GM21390 (cell line): ENCODE data around the gene PMEPA1.

Experiments used
- ATAC-seq: cut with Tn5 transposase; IDR thresholded peaks from one replicate; pipeline ENCODE4 v1.9.1; 2021; ENCODE audit not compliant: unreplicated experiment

The PMEPA1 gene

GRCh38 chr20:57663241-57663640, 46.6 kb downstream of the PMEPA1 start:
- no peak for ATAC-seq

DNA sequence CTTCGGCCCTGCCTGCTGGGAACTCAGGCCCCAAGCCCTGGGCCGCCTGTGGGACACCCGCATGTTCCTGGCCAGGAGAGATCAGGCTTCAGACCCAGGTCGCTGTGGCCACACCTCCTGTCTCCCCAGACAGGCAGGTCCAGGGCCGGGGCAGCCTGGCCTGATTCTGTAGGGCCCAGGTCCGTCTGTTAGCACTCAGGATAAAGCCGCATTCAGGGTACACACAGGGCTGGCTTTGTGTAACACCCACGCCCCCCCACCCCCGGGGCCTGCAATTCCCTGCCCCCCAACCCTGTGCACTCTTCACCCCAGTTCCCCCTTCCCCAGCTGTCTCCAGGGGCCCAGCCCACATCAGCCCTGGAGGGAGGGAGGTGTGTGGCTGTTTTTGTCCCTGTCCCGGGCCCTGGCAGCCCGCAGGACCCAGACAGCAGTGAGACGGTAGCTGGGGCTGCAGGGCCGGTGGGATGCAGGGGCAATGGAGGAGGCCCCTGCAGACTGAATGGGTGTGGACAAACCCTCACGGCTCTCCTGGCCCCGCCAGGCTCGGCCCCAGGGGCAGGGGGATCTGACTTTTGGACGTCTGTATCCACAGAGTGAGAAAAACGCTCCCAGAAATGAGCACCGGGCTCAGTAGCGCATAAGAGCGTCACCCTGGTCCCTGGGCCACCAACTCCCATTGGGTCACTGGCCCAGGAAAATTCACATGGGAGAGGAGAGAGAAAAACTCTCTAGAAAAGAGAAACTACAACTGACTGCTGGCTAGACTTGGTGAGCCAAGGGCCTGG, 47.2 kb downstream of the PMEPA1 start:
- no peak for ATAC-seq

DNA sequence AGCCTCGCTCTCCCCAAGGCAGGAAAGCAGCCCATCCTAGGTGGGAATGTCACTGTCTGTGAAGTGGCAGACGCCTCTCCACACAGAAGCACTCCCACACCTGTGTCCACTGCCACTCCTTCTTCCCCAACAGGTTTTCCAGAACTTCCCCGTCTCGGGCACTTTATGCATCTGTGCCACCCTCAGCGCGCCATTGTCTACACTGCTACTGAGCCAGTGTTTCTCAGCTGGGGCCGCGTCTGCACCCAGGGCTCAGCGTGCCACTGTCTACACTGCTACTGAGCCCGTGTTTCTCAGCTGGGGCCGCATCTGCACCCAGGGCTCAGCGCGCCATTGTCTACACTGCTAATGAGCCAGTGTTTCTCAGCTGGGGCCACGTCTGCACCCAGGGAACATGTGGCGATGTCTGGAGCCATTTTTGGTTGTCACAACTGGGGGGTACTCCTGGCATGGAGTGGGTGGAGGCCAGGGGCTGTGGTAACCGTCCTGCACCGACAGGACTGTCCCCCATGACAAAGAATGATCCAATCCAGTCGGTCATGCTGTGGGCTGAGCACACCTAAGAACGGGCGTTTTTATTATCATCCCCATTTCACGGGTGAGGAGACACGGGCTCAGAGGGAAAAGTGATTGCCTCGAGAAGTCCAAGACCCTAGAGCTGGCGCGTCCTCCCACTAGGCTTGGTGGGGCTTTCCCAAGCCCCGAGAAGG, 47.9 kb downstream of the PMEPA1 start:
- no peak for ATAC-seq

GRCh38 chr20:57660922-57661745, 48.7 kb downstream of the PMEPA1 start:
- no peak for ATAC-seq

DNA sequence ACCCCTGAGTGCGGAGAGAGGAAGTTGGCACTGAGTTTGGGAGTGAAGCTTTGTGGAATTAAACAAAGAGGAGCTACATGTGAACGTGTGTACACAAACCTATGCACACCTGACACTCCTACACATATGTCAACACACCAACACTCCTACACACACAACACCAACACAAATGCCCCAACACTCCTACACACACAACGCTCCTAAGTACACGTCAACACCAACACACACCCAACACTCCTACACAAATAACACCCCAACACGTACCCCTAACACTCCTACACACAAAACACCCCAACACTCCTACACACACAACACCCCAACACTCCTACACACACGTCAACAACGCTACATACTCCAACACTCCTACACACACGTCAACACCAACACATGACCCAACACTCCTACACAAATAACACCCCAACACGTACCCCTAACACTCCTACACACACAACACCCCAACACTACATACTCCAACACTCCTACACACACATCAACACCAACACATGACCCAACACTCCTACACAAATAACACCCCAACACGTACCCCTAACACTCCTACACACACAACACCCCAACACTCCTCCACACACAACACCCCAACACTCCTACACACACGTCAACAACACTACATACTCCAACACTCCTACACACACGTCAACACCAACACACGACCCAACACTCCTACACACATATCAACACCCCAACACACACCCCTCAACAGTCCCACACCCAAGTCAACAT, 49.5 kb downstream of the PMEPA1 start:
- no peak for ATAC-seq

DNA sequence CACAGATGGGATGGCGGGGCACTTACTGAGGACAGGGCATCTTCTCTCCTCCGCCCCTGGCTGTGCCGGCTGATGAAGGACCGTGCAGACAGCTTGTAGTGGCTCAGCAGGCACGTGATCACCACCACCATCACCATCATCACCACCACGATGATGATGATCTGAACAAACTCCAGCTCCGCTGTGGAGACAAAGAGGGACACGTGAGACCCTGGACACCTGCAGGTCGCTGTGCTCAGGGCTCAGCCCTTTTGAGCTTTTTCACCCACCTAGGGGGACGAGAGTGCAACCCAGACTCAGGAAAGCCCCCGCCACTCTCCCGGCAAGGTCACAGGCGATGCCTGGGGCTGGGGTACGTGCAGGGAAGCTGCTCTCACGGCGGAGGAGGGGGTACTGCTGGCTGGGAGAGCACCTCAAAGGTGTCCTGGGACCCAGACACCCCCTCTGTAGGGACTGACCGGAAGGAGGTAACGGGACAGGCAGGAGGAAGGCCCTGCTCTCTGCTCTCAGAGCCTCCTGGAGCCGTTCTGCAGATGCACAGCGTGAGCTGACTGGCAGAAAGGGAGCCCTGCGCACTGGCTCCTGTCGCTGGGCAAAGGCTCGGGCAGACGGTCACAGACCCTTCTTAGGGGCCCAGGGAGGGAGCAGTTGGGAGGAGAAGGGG, 50.2 kb downstream of the PMEPA1 start:
- no peak for ATAC-seq

DNA sequence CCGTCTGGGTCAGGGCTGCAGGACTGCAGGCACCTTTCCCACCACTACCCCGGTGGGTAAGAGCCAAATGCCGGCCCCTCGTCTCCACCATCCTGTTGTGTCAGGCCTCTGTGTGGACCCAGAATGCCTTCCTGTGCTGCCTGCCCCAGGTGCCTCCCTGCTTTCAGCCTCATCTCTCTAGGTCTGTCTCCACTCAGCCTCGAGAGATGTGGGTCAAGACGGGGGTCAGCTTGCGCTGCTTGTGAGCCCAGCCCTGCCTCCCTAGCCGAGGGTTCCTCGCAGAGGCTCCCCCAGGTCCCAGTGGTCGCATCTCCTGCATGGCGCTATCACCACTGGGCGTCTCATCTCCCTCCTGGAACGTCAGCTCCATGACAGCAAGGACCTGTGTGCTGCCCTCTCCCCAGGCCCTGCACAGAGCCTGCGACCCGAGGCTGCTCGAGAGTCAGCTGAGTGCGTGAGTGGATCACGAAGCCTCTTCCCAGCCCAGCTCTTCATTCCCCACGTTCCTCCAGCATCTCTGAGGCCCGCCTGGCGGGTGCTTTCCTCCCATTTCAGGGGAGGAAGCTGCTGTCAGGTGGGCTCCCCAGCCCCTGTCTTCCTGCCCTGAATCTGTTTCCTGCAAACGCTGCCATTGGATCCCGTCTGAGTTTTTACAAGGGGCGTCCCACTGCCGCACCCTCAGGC, 50.8 kb downstream of the PMEPA1 start:
- ATAC-seq: no peak

GRCh38 chr20:57658447-57658832, 51.4 kb downstream of the PMEPA1 start:
- no peak for ATAC-seq

GRCh38 chr20:57657535-57658446, 52.0 kb downstream of the PMEPA1 start:
- no peak for ATAC-seq

DNA sequence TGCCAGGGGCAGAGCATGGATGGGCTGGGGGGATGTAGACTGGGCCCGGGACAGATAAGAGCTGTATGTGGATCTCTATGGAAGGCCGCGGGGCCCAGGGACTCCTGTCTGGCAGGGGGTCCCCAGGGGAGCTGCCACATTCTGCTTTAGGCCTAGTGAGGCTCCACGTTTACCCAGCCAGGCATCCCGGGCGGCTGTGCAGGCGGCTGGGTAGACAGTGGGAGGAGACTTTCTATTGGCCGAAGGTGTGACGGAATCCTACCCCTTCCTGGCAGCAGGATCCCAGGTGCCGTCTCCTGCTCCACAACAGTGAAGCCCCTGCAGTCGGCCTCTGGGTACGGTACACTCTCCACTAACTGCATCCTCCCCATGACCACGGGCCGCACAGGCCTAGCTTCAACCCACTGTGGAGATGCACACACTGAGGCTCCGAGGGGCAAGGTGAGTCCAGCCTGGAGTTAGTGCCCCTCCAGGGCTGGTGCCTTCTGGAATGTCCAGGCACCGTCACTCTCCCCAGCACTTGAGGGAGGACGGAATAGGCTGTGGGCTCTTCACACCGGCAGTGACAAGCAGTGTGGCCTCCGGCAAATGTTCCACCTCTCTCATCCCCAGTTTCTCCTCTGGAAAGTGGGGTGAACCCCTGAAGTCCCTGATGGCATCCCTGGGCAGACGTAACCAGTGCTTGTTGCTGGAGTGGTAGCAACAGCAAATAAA, 52.8 kb downstream of the PMEPA1 start:
- no peak for ATAC-seq

GRCh38 chr20:57656252-57656820, 53.5 kb downstream of the PMEPA1 start:
- ATAC-seq: no peak

DNA sequence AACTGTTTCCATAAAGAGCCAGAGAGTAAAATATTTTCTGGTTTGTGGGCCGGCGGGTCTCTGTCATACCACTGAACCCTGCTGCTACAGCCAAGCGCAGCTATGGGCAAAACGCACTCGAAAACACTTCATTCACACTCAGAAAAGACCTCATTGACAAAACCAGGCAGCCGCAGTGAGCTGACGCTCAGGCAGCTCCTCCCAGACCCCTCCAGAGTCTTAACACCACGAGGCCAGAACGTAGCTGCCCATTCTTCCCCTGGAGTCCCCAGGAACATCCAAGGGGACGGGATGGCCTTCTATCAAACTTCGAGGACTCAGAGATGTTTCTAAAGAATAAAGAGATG, 54.0 kb downstream of the PMEPA1 start:
- ATAC-seq: no peak

DNA sequence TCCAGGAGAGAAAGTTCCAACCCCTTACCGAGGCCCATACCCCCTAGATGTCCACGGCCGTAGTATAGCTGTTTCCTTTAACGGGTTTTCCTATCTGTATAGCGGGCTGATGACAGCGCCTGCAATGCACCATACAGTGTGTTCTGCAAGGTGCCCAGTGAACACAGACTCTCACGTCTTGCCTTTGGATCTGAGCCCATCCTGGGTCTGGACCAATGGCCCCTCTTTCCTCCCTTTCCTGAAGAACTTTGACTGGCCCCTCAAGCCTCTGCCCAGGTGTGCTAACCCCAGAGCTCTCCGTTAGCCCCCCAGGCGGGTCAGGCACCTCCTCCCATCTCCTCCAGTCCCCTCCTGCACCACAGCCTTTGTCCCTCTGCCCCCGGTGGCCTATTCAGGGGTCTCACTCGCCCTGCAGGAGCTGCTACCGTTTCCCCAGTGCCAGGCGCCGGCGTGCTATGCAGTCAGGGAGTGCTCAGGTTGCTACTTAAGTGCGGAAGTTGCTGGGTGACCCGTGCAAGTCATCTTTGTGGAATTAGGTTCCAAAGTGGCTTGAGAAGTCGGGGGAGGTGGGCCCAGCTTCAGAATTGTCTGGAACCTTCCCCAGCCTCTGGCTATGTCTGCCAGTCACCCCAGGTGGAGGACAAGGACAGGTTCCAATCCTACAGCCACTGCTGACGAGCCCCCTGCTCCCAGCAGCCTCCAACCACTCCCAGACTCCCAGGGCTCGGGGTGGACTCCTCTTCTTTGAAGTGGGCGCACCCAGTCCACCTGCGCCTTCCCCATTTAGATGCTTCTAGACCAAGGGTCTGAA, 54.6 kb downstream of the PMEPA1 start:
- no peak for ATAC-seq

DNA sequence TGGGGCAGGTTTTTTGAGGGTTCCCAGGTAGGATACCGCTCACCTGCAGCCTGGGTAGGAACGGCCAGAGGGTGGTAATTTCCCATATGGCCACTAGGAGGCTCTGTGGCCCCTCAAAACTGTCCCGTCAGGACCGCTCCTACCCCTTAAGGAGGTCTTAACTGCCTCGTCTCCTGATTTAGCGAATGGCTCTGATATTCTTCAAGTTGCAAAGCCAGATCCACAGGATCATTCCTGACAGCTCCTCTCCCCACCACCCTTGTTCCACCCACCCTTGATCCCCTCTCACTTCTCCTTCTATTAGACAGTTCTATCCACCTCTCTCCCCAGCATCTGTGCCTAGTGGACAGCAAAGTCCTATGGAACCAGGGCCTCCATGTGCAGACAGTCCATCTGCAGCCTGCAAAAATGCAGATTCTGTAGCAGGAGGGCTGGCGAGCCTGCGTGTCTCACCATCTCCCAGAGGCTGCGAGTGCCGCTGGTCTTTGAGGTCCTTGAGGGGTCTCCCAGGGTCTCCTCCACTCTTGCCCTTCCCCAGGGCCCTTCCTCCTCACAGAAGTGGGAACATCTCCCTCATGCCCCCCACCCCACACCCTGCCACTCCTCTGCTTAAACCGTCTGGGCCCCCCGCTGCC, 55.3 kb downstream of the PMEPA1 start:
- ATAC-seq: no peak

- ATAC-seq: no peak
Measured at GRCh38 chr20:57653910-57654309, 55.9 kb downstream of the PMEPA1 start.

GRCh38 chr20:57653546-57653900, 56.3 kb downstream of the PMEPA1 start:
- ATAC-seq: no peak
